HUES6 (cell line): ENCODE data around the gene CPNE9.

ENCODE experiments used
- H3K27ac ChIP-seq: 2 replicates; pipeline ENCODE4 v1.7.0; 2013; ENCODE audit warnings: low read depth, mild to moderate bottlenecking, low read length, inconsistent platforms
- H3K27me3 ChIP-seq: 2 replicates; pipeline ENCODE4 v1.6.1; 2013; ENCODE audit warnings: low read length; ENCODE audit not compliant: control insufficient read depth, insufficient read depth
- H3K36me3 ChIP-seq: 2 replicates; pipeline ENCODE4 v1.6.1; 2013; ENCODE audit warnings: low read length; ENCODE audit not compliant: control insufficient read depth, insufficient read depth
- H3K4me1 ChIP-seq: 2 replicates; pipeline ENCODE4 v1.6.1; 2013; ENCODE audit warnings: low read length; ENCODE audit not compliant: control insufficient read depth, insufficient read depth
- H3K4me3 ChIP-seq: 2 replicates; pipeline ENCODE4 v1.5.1; 2013; ENCODE audit warnings: low read depth, low read length
- H3K9ac ChIP-seq: one replicate; pipeline ENCODE4 v1.6.1; 2013; ENCODE audit warnings: mild to moderate bottlenecking, low read length
- H3K9me3 ChIP-seq: 2 replicates; pipeline ENCODE4 v1.6.1; 2013; ENCODE audit warnings: low read depth, low read length; ENCODE audit not compliant: control insufficient read depth, insufficient read depth

CPNE9 gene

GRCh38 chr3:9701006-9701405 is 2.6 kb upstream of the CPNE9 start:
- Histone ChIP-seq H3K27ac (no peak overlapping the region), H3K4me1 (no peaks in the 10 kb centered on the region), H3K9ac (no peak overlapping the region), H3K4me3 (no peak overlapping the region), H3K36me3 (peaks cover 38% of the 10 kb centered on the region), H3K27me3 (peaks cover 27% of the 10 kb centered on the region), H3K9me3 (no peaks in the 10 kb centered on the region)

GRCh38 chr3:9701711-9702110 is 1.9 kb upstream of the CPNE9 start:
- no peaks in the 10 kb centered on the region for H3K9me3 ChIP-seq
- H3K36me3 ChIP-seq, result peaks cover 38% of the 10 kb centered on the region
- H3K4me3 ChIP-seq, result no peak overlapping the region
- H3K4me1 ChIP-seq, result no peaks in the 10 kb centered on the region
- H3K9ac ChIP-seq, result no peak overlapping the region
- H3K27me3 ChIP-seq, result peaks cover 27% of the 10 kb centered on the region
- no peak overlapping the region for H3K27ac ChIP-seq

GRCh38 chr3:9703240-9703639 is 393 bp upstream of the CPNE9 start:
- Histone ChIP-seq H3K9me3 (no peaks in the 10 kb centered on the region), H3K4me1 (no peaks in the 10 kb centered on the region), H3K27ac (no peak overlapping the region), H3K4me3 (no peak overlapping the region), H3K9ac (no peak overlapping the region), H3K27me3 (peaks cover 27% of the 10 kb centered on the region), H3K36me3 (peaks cover 30% of the 10 kb centered on the region)

GRCh38 chr3:9704347-9705322 is 1.0 kb downstream of the CPNE9 start:
- Histone ChIP-seq H3K9me3 (no peaks in the 10 kb centered on the region), H3K4me1 (no peaks in the 10 kb centered on the region), H3K36me3 (peaks cover 22% of the 10 kb centered on the region), H3K4me3 (peak overlapping the region; percentile 74), H3K27me3 (peaks cover 27% of the 10 kb centered on the region), H3K9ac (no peak overlapping the region), H3K27ac (no peak overlapping the region)

- no peaks in the 10 kb centered on the region for H3K36me3 ChIP-seq
- no peak overlapping the region for H3K27ac ChIP-seq
- no peaks in the 10 kb centered on the region for H3K9me3 ChIP-seq
- no peak overlapping the region for H3K4me3 ChIP-seq
- H3K9ac ChIP-seq, result no peak overlapping the region
- no peaks in the 10 kb centered on the region for H3K4me1 ChIP-seq
- H3K27me3 ChIP-seq, result peaks cover 16% of the 10 kb centered on the region; the same call in 1 of the 2 replicates
Measured at GRCh38 chr3:9710174-9710739, 6.6 kb downstream of the CPNE9 start.

- Histone ChIP-seq H3K27me3 (peaks cover 10% of the 10 kb centered on the region; the same call in 1 of the 2 replicates), H3K9me3 (no peaks in the 10 kb centered on the region), H3K4me1 (no peaks in the 10 kb centered on the region), H3K27ac (no peak overlapping the region), H3K9ac (no peak overlapping the region), H3K36me3 (no peaks in the 10 kb centered on the region), H3K4me3 (no peak overlapping the region)
Measured at GRCh38 chr3:9712415-9712814, 8.8 kb downstream of the CPNE9 start.

- Histone ChIP-seq H3K27me3 (peaks cover 10% of the 10 kb centered on the region; the same call in 1 of the 2 replicates), H3K9ac (no peak overlapping the region), H3K9me3 (no peaks in the 10 kb centered on the region), H3K36me3 (no peaks in the 10 kb centered on the region), H3K4me3 (no peak overlapping the region), H3K27ac (no peak overlapping the region), H3K4me1 (no peaks in the 10 kb centered on the region)
Measured at GRCh38 chr3:9713142-9713541, 9.5 kb downstream of the CPNE9 start.

GRCh38 chr3:9715136-9715535 is 11.5 kb downstream of the CPNE9 start:
- H3K4me1 ChIP-seq, result no peaks in the 10 kb centered on the region
- H3K27ac ChIP-seq, result no peak overlapping the region

GRCh38 chr3:9715764-9716437 is 12.3 kb downstream of the CPNE9 start:
- Histone ChIP-seq H3K4me3 (no peak overlapping the region), H3K4me1 (no peaks in the 10 kb centered on the region), H3K27ac (no peak overlapping the region), H3K9me3 (no peaks in the 10 kb centered on the region), H3K36me3 (no peaks in the 10 kb centered on the region), H3K27me3 (peaks cover 10% of the 10 kb centered on the region; the same call in 1 of the 2 replicates), H3K9ac (no peak overlapping the region)

More at GRCh38 chr3:9715136-9715535, 11.5 kb downstream of the CPNE9 start:
- H3K36me3 ChIP-seq, result no peaks in the 10 kb centered on the region
- H3K9me3 ChIP-seq, result no peaks in the 10 kb centered on the region
- H3K9ac ChIP-seq, result no peak overlapping the region
- no peak overlapping the region for H3K4me3 ChIP-seq
- H3K27me3 ChIP-seq, result peaks cover 10% of the 10 kb centered on the region; the same call in 1 of the 2 replicates

GRCh38 chr3:9716801-9717555 is 13.3 kb downstream of the CPNE9 start:
- Histone ChIP-seq H3K9me3 (no peaks in the 10 kb centered on the region), H3K36me3 (no peaks in the 10 kb centered on the region), H3K27me3 (peaks cover 10% of the 10 kb centered on the region; the same call in 1 of the 2 replicates), H3K4me3 (no peak overlapping the region), H3K4me1 (no peaks in the 10 kb centered on the region), H3K27ac (no peak overlapping the region), H3K9ac (no peak overlapping the region)
